ENCODE measurements around the gene MED19.
A peak's percentile ranks its signal among the peaks of the same experiment; 100 is the strongest.

The MED19 gene, protein sequence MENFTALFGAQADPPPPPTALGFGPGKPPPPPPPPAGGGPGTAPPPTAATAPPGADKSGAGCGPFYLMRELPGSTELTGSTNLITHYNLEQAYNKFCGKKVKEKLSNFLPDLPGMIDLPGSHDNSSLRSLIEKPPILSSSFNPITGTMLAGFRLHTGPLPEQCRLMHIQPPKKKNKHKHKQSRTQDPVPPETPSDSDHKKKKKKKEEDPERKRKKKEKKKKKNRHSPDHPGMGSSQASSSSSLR

GRCh38 chr11:57711414-57712255, at the start of gene MED19:
MED19 (minus strand) TSS chr11:57712215; CDS start chr11:57712179, 36 bp downstream.
- Histone ChIP-seq H3K9me3 (ENCODE audit: control insufficient read depth, insufficient read depth, low read length) (no peaks in the 10 kb centered on the region), H3K4me1 (ENCODE audit: control insufficient read depth, insufficient read depth, low read length) (peaks cover 8% of the 10 kb centered on the region), H3K9ac (ENCODE audit: low read depth, low read length) (peak within 1 kb of the TSS; percentile 94), H3K36me3 (ENCODE audit: control insufficient read depth, insufficient read depth, low read length) (0 out of 2 replicates have a peak, but pooled peaks cover 14% of the 10 kb centered on the region), H3K27ac (ENCODE audit: low read depth, low read length) (peak within 1 kb of the TSS; percentile 97), H3K27me3 (ENCODE audit: control insufficient read depth, insufficient read depth, low read length) (no peaks in the 10 kb centered on the region), H3K4me3 (ENCODE audit: low read depth, low read length) (peak within 1 kb of the TSS; percentile 97)

GRCh38 chr11:57758174-57758573, 46.2 kb upstream of the MED19 start:
- H3K4me1 ChIP-seq (ENCODE audit: control insufficient read depth, insufficient read depth, low read length): 0 out of 2 replicates have a peak, but pooled peaks cover 2% of the 10 kb centered on the region
- H3K27me3 ChIP-seq (ENCODE audit: control insufficient read depth, insufficient read depth, low read length): no peaks in the 10 kb centered on the region
- H3K27ac ChIP-seq (ENCODE audit: low read depth, low read length): no peak overlapping the region
- no peaks in the 10 kb centered on the region for H3K9me3 ChIP-seq (ENCODE audit: control insufficient read depth, insufficient read depth, low read length)
- H3K4me3 ChIP-seq (ENCODE audit: low read depth, low read length): no peak overlapping the region
- H3K9ac ChIP-seq (ENCODE audit: low read depth, low read length): no peak overlapping the region
- no peaks in the 10 kb centered on the region for H3K36me3 ChIP-seq (ENCODE audit: control insufficient read depth, insufficient read depth, low read length)

- Histone ChIP-seq H3K27me3 (ENCODE audit: control insufficient read depth, insufficient read depth, low read length) (no peaks in the 10 kb centered on the region), H3K36me3 (ENCODE audit: control insufficient read depth, insufficient read depth, low read length) (no peaks in the 10 kb centered on the region), H3K4me3 (ENCODE audit: low read depth, low read length) (no peak overlapping the region), H3K9me3 (ENCODE audit: control insufficient read depth, insufficient read depth, low read length) (no peaks in the 10 kb centered on the region), H3K9ac (ENCODE audit: low read depth, low read length) (no peak overlapping the region), H3K27ac (ENCODE audit: low read depth, low read length) (no peak overlapping the region), H3K4me1 (ENCODE audit: control insufficient read depth, insufficient read depth, low read length) (peaks cover 2% of the 10 kb centered on the region; the same call in 1 of the 2 replicates)
These were observed 40.9 kb upstream of the MED19 start for GRCh38 chr11:57752954-57753353.

DNA sequence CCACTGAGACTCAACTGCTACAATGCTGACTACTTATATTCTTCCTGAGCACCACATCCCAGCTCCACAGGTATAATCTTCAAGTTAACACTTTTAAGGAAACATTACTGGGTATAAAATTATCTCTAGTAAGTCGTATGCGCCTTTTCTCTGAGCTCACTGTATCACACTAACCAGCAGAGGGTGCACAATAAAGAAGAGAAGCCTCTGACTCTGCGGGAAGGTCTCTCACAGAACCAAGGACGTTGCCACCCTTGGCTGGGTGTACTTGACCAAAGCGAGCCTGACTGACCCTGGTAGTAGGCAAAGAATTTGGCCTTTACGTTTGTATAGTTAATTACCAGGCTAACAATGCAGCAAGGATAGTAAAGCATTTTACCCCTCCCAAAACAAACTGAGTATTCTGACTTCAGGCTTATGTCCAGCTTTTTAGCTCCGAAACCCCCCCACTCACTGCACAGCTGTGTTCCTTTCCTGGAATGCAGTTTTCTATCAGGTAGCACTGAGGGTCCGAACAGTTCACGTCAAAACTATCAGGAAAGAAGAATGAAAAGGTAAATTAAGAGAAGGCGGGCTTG, 39.8 kb upstream of the MED19 start, which contains the start of gene BTBD18:
Gene BTBD18 (minus strand): TSS at position 144 of the 578 bp plus-strand sequence. CDS start 631 bp downstream, outside the sequence.
- Histone ChIP-seq H3K9me3 (ENCODE audit: control insufficient read depth, insufficient read depth, low read length) (no peaks in the 10 kb centered on the region), H3K27me3 (ENCODE audit: control insufficient read depth, insufficient read depth, low read length) (no peaks in the 10 kb centered on the region), H3K36me3 (ENCODE audit: control insufficient read depth, insufficient read depth, low read length) (no peaks in the 10 kb centered on the region), H3K4me3 (ENCODE audit: low read depth, low read length) (no peak within 1 kb of the TSS), H3K9ac (ENCODE audit: low read depth, low read length) (no peak within 1 kb of the TSS), H3K27ac (ENCODE audit: low read depth, low read length) (no peak within 1 kb of the TSS), H3K4me1 (ENCODE audit: control insufficient read depth, insufficient read depth, low read length) (peaks cover 2% of the 10 kb centered on the region; the same call in 1 of the 2 replicates)

- Histone ChIP-seq H3K4me3 (ENCODE audit: low read depth, low read length) (no peak overlapping the region), H3K9me3 (ENCODE audit: control insufficient read depth, insufficient read depth, low read length) (no peaks in the 10 kb centered on the region), H3K27me3 (ENCODE audit: control insufficient read depth, insufficient read depth, low read length) (no peaks in the 10 kb centered on the region), H3K27ac (ENCODE audit: low read depth, low read length) (no peak overlapping the region), H3K4me1 (ENCODE audit: control insufficient read depth, insufficient read depth, low read length) (peaks cover 2% of the 10 kb centered on the region; the same call in 1 of the 2 replicates), H3K36me3 (ENCODE audit: control insufficient read depth, insufficient read depth, low read length) (no peaks in the 10 kb centered on the region), H3K9ac (ENCODE audit: low read depth, low read length) (no peak overlapping the region)
These were observed 39.2 kb upstream of the MED19 start for GRCh38 chr11:57751176-57751575.

- Histone ChIP-seq H3K9me3 (ENCODE audit: control insufficient read depth, insufficient read depth, low read length) (no peaks in the 10 kb centered on the region), H3K36me3 (ENCODE audit: control insufficient read depth, insufficient read depth, low read length) (peaks cover 24% of the 10 kb centered on the region), H3K4me1 (ENCODE audit: control insufficient read depth, insufficient read depth, low read length) (peaks cover 6% of the 10 kb centered on the region; the same call in 1 of the 2 replicates), H3K4me3 (ENCODE audit: low read depth, low read length) (no peak overlapping the region), H3K27ac (ENCODE audit: low read depth, low read length) (no peak overlapping the region), H3K27me3 (ENCODE audit: control insufficient read depth, insufficient read depth, low read length) (no peaks in the 10 kb centered on the region), H3K9ac (ENCODE audit: low read depth, low read length) (no peak overlapping the region)
These were observed 34.9 kb upstream of the MED19 start for GRCh38 chr11:57746920-57747319.

DNA sequence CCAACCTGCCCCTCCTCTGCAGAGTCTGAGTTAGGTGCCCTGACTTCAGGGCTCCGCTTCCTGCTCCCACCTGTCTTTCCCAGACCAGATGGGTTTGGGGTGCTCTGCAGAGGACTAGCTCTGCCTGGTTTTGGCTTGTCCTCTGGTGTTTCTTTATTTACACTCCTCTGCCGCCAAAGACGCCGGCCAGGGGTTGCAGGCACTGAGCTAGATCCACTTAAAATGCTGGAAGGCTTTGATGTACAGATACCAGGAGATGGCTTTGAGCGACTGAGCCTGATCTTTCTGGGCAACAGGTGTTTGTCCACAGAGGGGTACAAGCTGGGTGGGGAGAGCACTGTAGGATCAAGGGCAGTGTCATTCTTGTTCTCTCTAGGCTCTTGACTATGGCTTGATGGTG, 33.2 kb upstream of the MED19 start:
- Histone ChIP-seq H3K9me3 (ENCODE audit: control insufficient read depth, insufficient read depth, low read length) (no peaks in the 10 kb centered on the region), H3K27me3 (ENCODE audit: control insufficient read depth, insufficient read depth, low read length) (no peaks in the 10 kb centered on the region), H3K4me3 (ENCODE audit: low read depth, low read length) (no peak overlapping the region), H3K9ac (ENCODE audit: low read depth, low read length) (no peak overlapping the region), H3K4me1 (ENCODE audit: control insufficient read depth, insufficient read depth, low read length) (peaks cover 11% of the 10 kb centered on the region; the same call in 1 of the 2 replicates), H3K36me3 (ENCODE audit: control insufficient read depth, insufficient read depth, low read length) (peaks cover 24% of the 10 kb centered on the region), H3K27ac (ENCODE audit: low read depth, low read length) (no peak overlapping the region)

- Histone ChIP-seq H3K27ac (ENCODE audit: low read depth, low read length) (no peak overlapping the region), H3K4me1 (ENCODE audit: control insufficient read depth, insufficient read depth, low read length) (peaks cover 11% of the 10 kb centered on the region; the same call in 1 of the 2 replicates), H3K36me3 (ENCODE audit: control insufficient read depth, insufficient read depth, low read length) (peaks cover 31% of the 10 kb centered on the region), H3K9me3 (ENCODE audit: control insufficient read depth, insufficient read depth, low read length) (no peaks in the 10 kb centered on the region), H3K27me3 (ENCODE audit: control insufficient read depth, insufficient read depth, low read length) (no peaks in the 10 kb centered on the region), H3K4me3 (ENCODE audit: low read depth, low read length) (no peak overlapping the region), H3K9ac (ENCODE audit: low read depth, low read length) (no peak overlapping the region)
These were observed 32.3 kb upstream of the MED19 start for GRCh38 chr11:57744357-57744756.

DNA sequence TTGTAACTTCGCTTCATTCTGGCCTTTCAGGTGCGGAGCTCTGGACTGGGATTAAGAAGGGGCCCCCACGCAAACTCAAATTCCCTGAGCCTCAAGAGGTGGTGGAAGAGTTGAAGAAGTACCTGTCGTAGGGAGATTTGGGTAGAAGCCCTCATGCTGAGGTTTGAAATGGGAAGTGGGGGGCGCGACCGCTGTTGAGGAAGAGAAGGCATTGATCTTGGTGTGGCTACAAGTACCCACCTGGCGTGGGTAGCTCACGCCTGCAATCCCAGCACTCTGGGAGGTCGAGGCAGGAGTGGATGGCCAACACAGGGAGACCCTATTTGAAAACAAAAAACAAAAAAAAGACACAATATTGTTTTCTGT, 30.1 kb upstream of the MED19 start:
- Histone ChIP-seq H3K9ac (ENCODE audit: low read depth, low read length) (peak overlapping the region; percentile 93), H3K27ac (ENCODE audit: low read depth, low read length) (peak overlapping the region; percentile 83), H3K36me3 (ENCODE audit: control insufficient read depth, insufficient read depth, low read length) (peaks cover 53% of the 10 kb centered on the region), H3K9me3 (ENCODE audit: control insufficient read depth, insufficient read depth, low read length) (no peaks in the 10 kb centered on the region), H3K27me3 (ENCODE audit: control insufficient read depth, insufficient read depth, low read length) (no peaks in the 10 kb centered on the region), H3K4me1 (ENCODE audit: control insufficient read depth, insufficient read depth, low read length) (0 out of 2 replicates have a peak, but pooled peaks cover 9% of the 10 kb centered on the region), H3K4me3 (ENCODE audit: low read depth, low read length) (peak overlapping the region; percentile 96)

DNA sequence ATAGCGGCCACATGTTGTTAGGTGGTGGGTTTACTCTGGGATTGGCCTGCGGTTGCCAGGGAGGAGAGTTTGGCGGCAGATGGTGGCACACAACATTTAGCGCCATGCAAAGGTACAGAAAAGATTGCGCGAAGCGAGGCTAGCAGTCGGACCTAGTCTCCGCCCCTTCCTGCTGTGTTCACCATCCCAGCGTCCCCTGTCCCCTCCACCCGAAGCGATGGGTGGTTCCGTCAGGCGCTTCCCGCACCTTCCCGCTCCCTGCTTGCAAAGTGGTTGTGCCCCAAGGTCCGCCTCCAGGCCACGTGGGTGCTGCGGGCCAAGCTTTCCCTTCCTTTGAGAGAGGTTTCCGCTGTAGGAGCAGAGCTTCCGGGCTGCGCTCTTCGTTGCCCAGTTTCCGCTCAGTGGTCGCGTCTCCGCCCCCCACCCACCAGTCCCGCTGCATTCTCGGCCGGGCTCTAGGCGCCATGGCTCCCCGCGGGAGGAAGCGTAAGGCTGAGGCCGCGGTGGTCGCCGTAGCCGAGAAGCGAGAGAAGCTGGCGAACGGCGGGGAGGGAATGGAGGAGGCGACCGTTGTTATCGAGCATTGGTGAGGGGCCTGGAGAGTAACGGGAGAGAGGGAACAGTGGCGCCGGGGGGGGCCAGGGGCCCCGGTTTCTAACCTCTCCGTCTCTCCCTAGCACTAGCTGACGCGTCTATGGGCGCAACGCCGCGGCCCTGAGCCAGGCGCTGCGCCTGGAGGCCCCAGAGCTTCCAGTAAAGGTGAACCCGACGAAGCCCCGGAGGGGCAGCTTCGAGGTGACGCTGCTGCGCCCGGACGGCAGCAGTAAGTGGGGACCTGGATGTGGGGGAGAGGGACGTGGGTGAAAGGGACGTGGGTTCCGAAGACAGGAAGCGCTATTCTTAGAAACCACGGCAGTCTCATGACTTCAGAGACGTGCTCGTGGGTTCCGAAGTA, 29.4 kb upstream of the MED19 start, which contains the start of gene SELENOH:
Gene SELENOH (plus strand): TSS at position 360 of the 955 bp plus-strand sequence. CDS start 105 bp downstream, at position 465.
- H3K36me3 ChIP-seq (ENCODE audit: control insufficient read depth, insufficient read depth, low read length): peaks cover 53% of the 10 kb centered on the region
- H3K9me3 ChIP-seq (ENCODE audit: control insufficient read depth, insufficient read depth, low read length): no peaks in the 10 kb centered on the region
- 0 out of 2 replicates have a peak, but pooled peaks cover 9% of the 10 kb centered on the region for H3K4me1 ChIP-seq (ENCODE audit: control insufficient read depth, insufficient read depth, low read length)
- H3K27me3 ChIP-seq (ENCODE audit: control insufficient read depth, insufficient read depth, low read length): no peaks in the 10 kb centered on the region
- H3K4me3 ChIP-seq (ENCODE audit: low read depth, low read length): peak within 1 kb of the TSS; percentile 96
- peak within 1 kb of the TSS; percentile 83 for H3K27ac ChIP-seq (ENCODE audit: low read depth, low read length)
- peak within 1 kb of the TSS; percentile 93 for H3K9ac ChIP-seq (ENCODE audit: low read depth, low read length)

Measured in HUES48 (cell line).